Measurements from ENCODE around the gene SARM1.

Gene SARM1

GRCh38 chr17:28342313-28342712, 29.2 kb upstream of the SARM1 start:
- DNase-seq: no peak

- no peak for DNase-seq
Measured at GRCh38 chr17:28343491-28343932, 28.0 kb upstream of the SARM1 start.

- DNase-seq: no peak
Measured at GRCh38 chr17:28344011-28344410, 27.5 kb upstream of the SARM1 start.

GRCh38 chr17:28344435-28344901, 27.0 kb upstream of the SARM1 start:
- DNase-seq: no peak

- DNase-seq: no peak
Measured at GRCh38 chr17:28345419-28346198, 25.9 kb upstream of the SARM1 start.

- DNase-seq: no peak
Measured at GRCh38 chr17:28346199-28346580, 25.3 kb upstream of the SARM1 start.

- no peak for DNase-seq
Measured at GRCh38 chr17:28346746-28347246, 24.7 kb upstream of the SARM1 start.

GRCh38 chr17:28347261-28347891, 24.1 kb upstream of the SARM1 start:
- no peak for DNase-seq

GRCh38 chr17:28348979-28349378, 22.5 kb upstream of the SARM1 start:
- no peak for DNase-seq

GRCh38 chr17:28350271-28350670, 21.2 kb upstream of the SARM1 start:
- DNase-seq: no peak

- DNase-seq: peak; percentile 31
Measured at GRCh38 chr17:28357061-28357900, 14.2 kb upstream of the SARM1 start, which contains the start of gene POLDIP2. TSS of gene POLDIP2 (minus strand) at chr17:28357527. CDS start at chr17:28357448, 79 bp downstream.

GRCh38 chr17:28357901-28358197, 13.6 kb upstream of the SARM1 start:
- no peak for DNase-seq

GRCh38 chr17:28363186-28363585, 8.3 kb upstream of the SARM1 start:
- no peak for DNase-seq

GRCh38 chr17:28363776-28364650, 7.5 kb upstream of the SARM1 start:
- DNase-seq: no peak

- no peak for DNase-seq
Measured at GRCh38 chr17:28364665-28365363, 6.7 kb upstream of the SARM1 start, which contains the start of gene SEBOX. TSS of gene SEBOX (minus strand) at chr17:28365199. CDS start at chr17:28365151, 48 bp downstream.

GRCh38 chr17:28365487-28365886, 6.0 kb upstream of the SARM1 start:
- DNase-seq: no peak

- DNase-seq: no peak
Measured at GRCh38 chr17:28366605-28367004, 4.9 kb upstream of the SARM1 start.

GRCh38 chr17:28367641-28368305, 3.7 kb upstream of the SARM1 start:
- no peak for DNase-seq

- DNase-seq: no peak
Measured at GRCh38 chr17:28368306-28368831, 3.1 kb upstream of the SARM1 start.

- no peak for DNase-seq
Measured at GRCh38 chr17:28368915-28369683, 2.4 kb upstream of the SARM1 start.

All from NCI-H2081 treated with DMSO at 0.1 percent for 48 hours (cell line).